ENCODE data around the gene ZNF267. TPM values are rescaled to one million over a fixed set of nuclear protein-coding genes. Genes with fewer than 3 reads are reported as not detected.
"Not testable (repeated sequence)": the region's sequence is repeated elsewhere in the genome, so short reads cannot be mapped to it uniquely, and the experiment has no call there.

The ZNF267 gene
- total RNA-seq, 2 donors from 2014 or later = 8.8 to 11.5 TPM

- Histone ChIP-seq H3K9me3 (no peaks in the 10 kb centered on the region), H3K4me3 (no peak overlapping the region), H3K36me3 (replicated peaks in 1 of 2; ENCODE audit: insufficient read depth in 1 of 2, low read depth in 2 of 2) (peaks cover 0 to 27% of the 10 kb centered on the region in 2 donors), H3K4me1 (no peaks in the 10 kb centered on the region), H3K27ac (no peak overlapping the region), H3K27me3 (no peaks in the 10 kb centered on the region)
- ATAC-seq (no peak), DNase-seq (no peak)
- TF ChIP-seq POLR2A (IDR thresholded peaks at IDR 0.05) (no peak), CTCF (IDR thresholded peaks at IDR 0.05) (no peak)
- intact Hi-C loops (cut with DNase I) = no loop called here
These were observed 15.1 kb downstream of the ZNF267 start for GRCh38 chr16:31888735-31889134.

GRCh38 chr16:31892111-31892510 is 18.5 kb downstream of the ZNF267 start:
- ATAC-seq; H3K4me1 ChIP-seq; H3K4me3 ChIP-seq; H3K9me3 ChIP-seq; intact Hi-C loops (cut with DNase I); H3K27me3 ChIP-seq; DNase-seq; H3K27ac ChIP-seq: not testable (repeated sequence)
- 89 to 99% methylated on average over 4 of the region's 4 CpGs for WGBS, 2 donors
- H3K36me3 ChIP-seq (replicated peaks in 1 of 2; ENCODE audit: insufficient read depth in 1 of 2, low read depth in 2 of 2) = peaks cover 6 to 29% of the 10 kb centered on the region in 2 donors

GRCh38 chr16:31893824-31894223 is 20.2 kb downstream of the ZNF267 start:
- Histone ChIP-seq H3K27ac (no peak overlapping the region), H3K9me3 (no peaks in the 10 kb centered on the region), H3K4me1 (no peaks in the 10 kb centered on the region), H3K27me3 (no peaks in the 10 kb centered on the region), H3K36me3 (replicated peaks in 1 of 2; ENCODE audit: insufficient read depth in 1 of 2, low read depth in 2 of 2) (peaks cover 6 to 26% of the 10 kb centered on the region in 2 donors), H3K4me3 (no peak overlapping the region)
- intact Hi-C loops (cut with DNase I) = no loop called here
- 100% methylated on average over 1 of the region's 1 CpG for WGBS, 2 donors
- DNase-seq (no peak), ATAC-seq (no peak)
- TF ChIP-seq POLR2A (IDR thresholded peaks at IDR 0.05) (no peak), CTCF (IDR thresholded peaks at IDR 0.05) (no peak)

GRCh38 chr16:31897283-31897682 is 23.7 kb downstream of the ZNF267 start:
- Histone ChIP-seq H3K4me3 (no peak overlapping the region), H3K4me1 (no peaks in the 10 kb centered on the region), H3K27me3 (no peaks in the 10 kb centered on the region), H3K9me3 (no peaks in the 10 kb centered on the region), H3K36me3 (replicated peaks in 1 of 2; ENCODE audit: insufficient read depth in 1 of 2, low read depth in 2 of 2) (peaks cover 6 to 10% of the 10 kb centered on the region in 2 donors), H3K27ac (no peak overlapping the region)
- intact Hi-C loops (cut with DNase I) = no loop called here
- TF ChIP-seq POLR2A (IDR thresholded peaks at IDR 0.05) (no peak), CTCF (IDR thresholded peaks at IDR 0.05) (no peak)
- DNase-seq = no peak
- ATAC-seq = no peak

- no peaks in the 10 kb centered on the region for H3K9me3 ChIP-seq
- peaks cover 6 to 10% of the 10 kb centered on the region in 2 donors for H3K36me3 ChIP-seq (replicated peaks in 1 of 2; ENCODE audit: insufficient read depth in 1 of 2, low read depth in 2 of 2)
These were observed 25.9 kb downstream of the ZNF267 start for GRCh38 chr16:31899505-31899904.

GRCh38 chr16:31904571-31904970 is 31.0 kb downstream of the ZNF267 start:
- H3K4me3 ChIP-seq; ATAC-seq; H3K4me1 ChIP-seq; DNase-seq; intact Hi-C loops (cut with DNase I); H3K36me3 ChIP-seq (replicated peaks in 1 of 2; ENCODE audit: insufficient read depth in 1 of 2, low read depth in 2 of 2); H3K27ac ChIP-seq; H3K27me3 ChIP-seq: not testable (repeated sequence)
- H3K9me3 ChIP-seq = peaks cover 0 to 26% (median 0%) of the 10 kb centered on the region in 3 donors
- WGBS, 2 donors = 92% methylated on average over 3 of the region's 3 CpGs

More at GRCh38 chr16:31899505-31899904, 25.9 kb downstream of the ZNF267 start:
- H3K27me3 ChIP-seq = no peaks in the 10 kb centered on the region
- TF ChIP-seq POLR2A (IDR thresholded peaks at IDR 0.05) (no peak), CTCF (IDR thresholded peaks at IDR 0.05) (no peak)
- DNase-seq (no peak), ATAC-seq (no peak)
- H3K27ac ChIP-seq = no peak overlapping the region
- 95 to 98% methylated on average over 2 of the region's 2 CpGs for WGBS, 2 donors
- H3K4me3 ChIP-seq = no peak overlapping the region
- intact Hi-C loops (cut with DNase I) = no loop called here
- H3K4me1 ChIP-seq = no peaks in the 10 kb centered on the region

Data from body of pancreas (tissue), 4 donors.